GM12874 (cell line): ENCODE measurements around the gene MTF1.

Experiments
- CTCF ChIP-seq: IDR thresholded peaks from 2 replicates; pipeline ENCODE4 v1.5.1; 2011; ENCODE audit warnings: low read depth, mild to moderate bottlenecking, control low read depth, low read length, moderate library complexity; ENCODE audit not compliant: insufficient read depth

MTF1 gene

GRCh38 chr1:37821481-37821880 lies 37.9 kb downstream of the MTF1 start:
- TF ChIP-seq CTCF = no peak

GRCh38 chr1:37817481-37817880 lies 41.9 kb downstream of the MTF1 start:
- no peak for TF ChIP-seq CTCF

GRCh38 chr1:37814252-37814651 lies 45.1 kb downstream of the MTF1 start:
- TF ChIP-seq CTCF = no peak

- TF ChIP-seq CTCF = no peak
Measured at GRCh38 chr1:37813529-37814145, 45.8 kb downstream of the MTF1 start.

- TF ChIP-seq CTCF = peak; percentile 95
Measured at GRCh38 chr1:37811027-37811655, 48.3 kb downstream of the MTF1 start.

- no peak for TF ChIP-seq CTCF
Measured at GRCh38 chr1:37809942-37810341, 49.5 kb downstream of the MTF1 start.

GRCh38 chr1:37808369-37809319 lies 50.7 kb downstream of the MTF1 start:
- TF ChIP-seq CTCF = no peak
